NCI-H2227 (cell line): ENCODE data around the gene SLC22A5.
"Not testable (repeated sequence)": the region's sequence is repeated elsewhere in the genome, so short reads cannot be mapped to it uniquely, and the experiment has no call there.

Source experiments
- DNase-seq: peaks from one replicate; lab custom pipeline; 2025; ENCODE audit not compliant: unreplicated experiment; lab: John Stamatoyannopoulos, UW

The SLC22A5 gene

DNA sequence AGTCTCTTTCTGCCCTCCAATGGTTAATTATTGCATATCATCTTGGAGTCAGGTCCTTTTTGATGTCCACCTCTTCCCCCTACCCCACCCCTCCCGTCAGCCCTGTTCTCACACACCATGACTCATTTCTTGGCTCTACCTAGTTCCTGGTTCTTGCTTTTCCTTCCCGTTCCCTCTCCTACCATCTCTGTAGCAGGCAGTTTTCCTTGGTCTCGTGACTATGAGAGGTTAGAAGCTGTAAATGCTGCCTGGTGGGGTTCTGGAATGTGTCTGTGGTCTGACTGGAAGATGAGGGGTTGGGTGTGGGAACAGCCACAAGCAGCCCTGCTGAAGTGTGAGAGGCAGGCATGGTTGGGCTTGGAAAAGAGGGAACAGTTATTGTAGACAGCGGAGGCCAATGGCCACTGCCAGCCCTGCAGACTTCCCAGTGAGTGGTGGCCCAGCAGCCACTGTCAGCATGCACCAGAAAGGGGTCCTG lies 18.2 kb downstream of the SLC22A5 start:
- no peak for DNase-seq

DNA sequence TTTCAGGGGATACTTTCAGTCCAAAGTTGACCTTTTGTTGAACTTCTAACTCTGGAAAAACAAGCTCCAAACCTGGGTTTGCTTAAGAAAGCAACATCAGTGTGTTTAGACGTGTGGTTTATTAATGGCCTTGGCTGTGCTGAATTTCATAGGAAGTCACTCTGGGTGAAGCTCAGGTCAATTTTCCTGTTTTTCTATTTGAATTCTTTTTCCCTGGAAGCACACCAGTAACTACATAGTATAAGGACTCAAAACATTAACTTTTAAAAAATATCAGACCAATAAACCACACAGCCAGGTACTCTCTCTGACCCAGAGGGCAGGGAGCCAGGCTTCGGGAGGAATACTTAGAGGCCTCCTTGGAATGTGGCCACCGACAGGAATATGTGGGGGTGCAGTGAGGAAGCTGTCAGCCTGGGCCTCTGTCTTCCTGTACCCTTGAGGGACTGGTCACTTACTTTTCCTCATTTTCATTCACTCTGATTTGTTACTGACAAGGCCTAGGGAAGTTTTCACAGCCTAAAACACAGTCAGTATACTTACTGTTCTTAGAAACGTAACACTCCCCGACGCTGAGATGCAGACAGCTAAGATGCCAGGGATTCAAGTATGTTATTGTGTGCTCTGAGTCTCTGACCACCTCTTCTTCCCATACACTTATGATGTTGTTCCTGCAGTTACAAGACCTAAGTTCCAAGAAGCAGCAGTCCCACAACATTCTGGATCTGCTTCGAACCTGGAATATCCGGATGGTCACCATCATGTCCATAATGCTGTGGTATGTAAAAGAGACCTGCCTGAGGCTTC lies 18.9 kb downstream of the SLC22A5 start:
- no peak for DNase-seq

DNA sequence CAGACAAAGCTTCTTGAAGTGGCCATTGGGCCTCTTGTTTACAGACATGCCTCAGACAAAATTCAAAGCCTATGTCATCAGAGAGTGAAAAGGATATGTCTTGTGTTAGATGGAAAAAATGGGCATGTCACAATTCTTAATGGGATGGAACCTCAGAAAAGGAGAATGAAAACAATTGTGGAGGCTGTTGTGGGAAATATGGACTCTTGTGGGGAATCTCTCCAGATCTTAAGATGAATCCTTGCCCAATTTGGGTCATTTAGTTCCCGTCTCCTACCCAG lies 19.5 kb downstream of the SLC22A5 start:
- no peak for DNase-seq

DNA sequence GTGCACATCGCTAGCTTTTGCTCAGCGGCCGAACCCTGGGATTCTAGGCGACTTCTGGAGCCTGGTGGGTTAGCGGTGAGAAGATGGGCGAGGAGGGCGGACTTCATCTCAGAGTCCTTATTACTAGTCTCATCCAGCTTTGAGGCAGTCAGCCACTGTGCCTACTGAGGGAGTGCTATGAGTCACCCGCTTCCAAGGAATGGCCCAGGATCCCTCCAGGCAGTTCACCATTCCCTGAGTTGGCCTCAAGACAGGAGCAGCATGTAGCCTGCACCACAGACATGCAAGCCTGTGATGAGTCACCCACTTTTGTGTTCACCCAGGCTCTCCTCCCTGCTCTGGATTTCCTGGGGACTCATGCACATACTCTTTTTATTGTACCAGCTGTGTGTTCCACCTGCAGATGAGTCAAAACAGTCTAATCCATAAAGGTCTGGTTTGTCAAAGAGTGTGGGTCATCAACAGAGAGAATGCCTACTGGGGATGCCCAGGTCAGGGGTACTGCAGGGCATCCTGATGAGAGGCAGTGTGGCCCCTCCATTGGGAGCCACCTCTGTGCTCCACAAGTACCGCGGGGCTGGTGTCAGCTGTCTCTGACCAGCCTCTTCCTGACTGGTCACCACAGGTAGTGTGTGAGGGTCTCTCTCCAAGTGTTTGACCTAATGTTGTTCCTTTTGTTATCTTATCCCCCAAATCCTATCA lies 20.2 kb downstream of the SLC22A5 start:
- no peak for DNase-seq

DNA sequence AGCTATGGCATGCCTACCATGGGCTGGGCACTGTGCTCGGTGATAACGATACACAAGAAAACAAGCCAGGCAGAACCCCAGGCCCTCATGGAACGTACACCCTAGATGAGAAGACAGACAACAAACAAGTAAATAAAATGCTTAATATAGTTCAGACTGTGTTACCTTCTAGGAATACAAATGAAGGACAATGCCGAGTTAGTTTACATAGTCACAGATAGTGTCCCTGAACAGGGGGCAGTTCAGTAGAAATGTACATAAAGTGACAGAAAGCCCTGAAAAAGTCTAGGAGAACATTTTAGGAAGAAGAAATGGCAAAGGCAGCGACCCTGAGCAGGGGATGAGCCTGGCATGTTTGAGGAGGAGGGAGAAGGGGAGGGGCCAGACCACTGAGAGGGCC lies 21.7 kb downstream of the SLC22A5 start:
- DNase-seq, result no peak

DNA sequence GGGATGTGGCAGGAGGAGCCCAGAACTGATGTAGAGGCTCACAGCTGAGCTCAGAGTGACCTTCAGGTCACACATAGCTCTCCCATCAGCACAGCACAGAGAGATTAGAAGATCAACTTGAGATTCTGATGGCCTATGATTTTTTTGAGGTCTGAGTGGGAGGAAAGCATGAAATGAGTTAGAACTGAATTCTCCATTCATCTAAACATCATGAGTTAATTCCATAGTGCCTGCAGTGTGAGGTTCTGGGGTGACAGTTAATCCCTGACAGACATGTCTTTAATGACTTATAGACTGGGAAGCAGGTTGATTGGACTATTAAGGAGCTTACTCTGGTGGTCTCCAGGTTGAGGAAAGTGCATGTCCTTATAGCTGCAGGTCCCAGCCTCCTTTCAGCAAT lies 22.4 kb downstream of the SLC22A5 start:
- no peak for DNase-seq

DNA sequence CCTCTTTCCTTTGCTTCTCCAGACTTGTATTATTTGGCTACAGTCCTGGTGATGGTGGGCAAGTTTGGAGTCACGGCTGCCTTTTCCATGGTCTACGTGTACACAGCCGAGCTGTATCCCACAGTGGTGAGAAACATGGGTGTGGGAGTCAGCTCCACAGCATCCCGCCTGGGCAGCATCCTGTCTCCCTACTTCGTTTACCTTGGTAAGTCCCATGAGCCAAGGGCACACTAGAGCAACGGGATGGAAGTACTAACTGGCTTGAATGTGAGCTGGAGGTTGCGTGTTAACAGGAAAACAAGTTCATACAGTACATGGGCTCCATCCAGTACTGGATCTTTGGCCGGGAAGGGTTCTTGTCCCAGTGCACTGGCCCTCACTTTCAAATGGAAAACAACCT lies 22.9 kb downstream of the SLC22A5 start:
- DNase-seq, result no peak

DNA sequence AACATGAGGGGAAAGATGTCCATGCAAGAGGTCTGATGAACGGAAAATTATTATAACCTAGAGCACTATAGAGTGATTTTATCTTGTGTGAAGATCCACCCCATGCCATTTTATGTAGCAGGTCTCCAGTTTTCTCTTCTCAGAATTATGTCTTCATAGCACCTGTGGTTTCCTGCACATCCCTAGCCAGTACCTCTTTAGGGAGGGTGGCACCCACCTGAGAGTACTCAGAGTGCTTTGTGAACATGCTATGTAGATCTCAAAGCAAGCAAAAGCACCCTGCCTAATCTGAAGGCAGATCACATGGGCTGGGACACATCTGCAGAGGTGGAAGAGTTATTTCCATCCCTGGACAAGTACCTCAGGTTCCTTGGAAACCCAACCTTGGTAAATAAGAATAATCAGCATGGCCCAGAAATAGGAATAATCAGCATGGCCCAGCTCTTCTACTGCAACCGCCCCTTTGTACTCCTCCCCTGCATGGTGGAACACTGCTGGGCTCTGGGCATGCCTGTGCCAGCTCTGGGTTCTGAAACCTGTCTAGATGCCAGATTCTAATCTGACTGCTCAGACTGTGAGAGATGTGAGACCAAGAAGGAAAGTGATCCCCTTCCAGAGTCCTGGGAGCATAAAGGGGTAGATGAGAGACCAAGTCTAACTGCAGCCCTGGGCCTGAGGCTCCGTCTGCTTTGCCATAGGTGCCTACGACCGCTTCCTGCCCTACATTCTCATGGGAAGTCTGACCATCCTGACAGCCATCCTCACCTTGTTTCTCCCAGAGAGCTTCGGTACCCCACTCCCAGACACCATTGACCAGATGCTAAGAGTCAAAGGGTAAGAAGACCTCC lies 23.7 kb downstream of the SLC22A5 start:
- no peak for DNase-seq

DNA sequence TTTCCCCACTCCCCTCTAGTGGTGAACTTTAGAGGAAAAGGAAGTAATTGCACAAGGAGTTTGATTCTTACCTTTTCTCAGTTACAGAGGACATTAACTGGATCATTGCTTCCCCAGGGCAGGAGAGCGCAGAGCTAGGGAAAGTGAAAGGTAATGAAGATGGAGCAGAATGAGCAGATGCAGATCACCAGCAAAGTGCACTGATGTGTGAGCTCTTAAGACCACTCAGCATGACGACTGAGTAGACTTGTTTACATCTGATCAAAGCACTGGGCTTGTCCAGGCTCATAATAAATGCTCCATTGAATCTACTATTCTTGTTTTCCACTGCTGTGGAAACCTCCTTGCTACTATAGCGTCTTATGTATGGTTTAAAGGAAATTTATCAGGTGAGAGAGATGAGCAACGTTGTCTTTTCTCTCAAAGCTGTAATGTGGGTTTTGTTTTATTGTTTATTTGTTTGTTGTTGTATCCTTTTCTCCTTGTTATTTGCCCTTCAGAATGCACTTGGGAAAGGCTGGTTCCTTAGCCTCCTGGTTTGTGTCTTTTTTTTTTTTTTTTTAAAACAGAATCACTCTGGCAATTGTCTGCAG lies 25.3 kb downstream of the SLC22A5 start:
- no peak for DNase-seq

DNA sequence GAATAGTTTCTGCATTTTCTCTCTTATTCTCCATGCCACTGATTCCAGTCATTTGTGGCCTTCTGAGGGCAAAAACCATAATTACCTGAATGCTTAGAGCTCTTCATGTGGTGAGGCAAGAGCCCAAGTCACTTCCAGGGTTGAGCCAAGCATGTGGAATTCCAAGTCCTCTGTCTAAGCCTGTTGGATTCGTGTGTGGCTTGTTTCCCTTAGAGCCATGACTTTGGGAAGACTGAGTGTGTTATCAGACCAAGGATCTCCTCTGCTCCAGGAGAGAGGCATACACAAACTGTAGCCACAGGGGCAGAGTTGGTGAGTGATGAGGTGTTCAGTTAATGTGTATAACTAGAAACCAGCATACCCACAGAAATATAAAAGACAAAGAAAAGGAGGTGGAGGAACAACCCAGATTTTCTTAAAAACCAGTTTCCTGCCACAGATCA lies 27.1 kb downstream of the SLC22A5 start:
- DNase-seq, result no peak

DNA sequence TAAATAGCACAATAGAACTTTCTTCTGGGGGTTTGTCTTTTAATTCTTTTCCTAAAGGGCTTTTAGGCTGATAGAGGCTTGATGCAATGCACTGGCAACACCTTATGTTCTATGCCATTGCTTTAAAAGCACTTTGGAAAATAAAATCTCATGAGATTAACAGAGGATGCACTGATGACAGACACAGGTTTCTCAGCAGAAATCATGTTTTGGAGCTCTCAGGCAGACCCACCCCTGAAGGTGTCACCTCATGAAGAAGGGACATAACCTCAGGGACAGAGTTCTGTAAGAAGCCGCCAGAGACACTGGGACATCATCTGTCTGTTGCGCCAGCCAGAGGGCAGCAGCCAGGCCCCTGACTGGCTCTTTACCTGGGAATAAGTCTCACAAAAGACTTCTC lies 27.7 kb downstream of the SLC22A5 start:
- no peak for DNase-seq

DNA sequence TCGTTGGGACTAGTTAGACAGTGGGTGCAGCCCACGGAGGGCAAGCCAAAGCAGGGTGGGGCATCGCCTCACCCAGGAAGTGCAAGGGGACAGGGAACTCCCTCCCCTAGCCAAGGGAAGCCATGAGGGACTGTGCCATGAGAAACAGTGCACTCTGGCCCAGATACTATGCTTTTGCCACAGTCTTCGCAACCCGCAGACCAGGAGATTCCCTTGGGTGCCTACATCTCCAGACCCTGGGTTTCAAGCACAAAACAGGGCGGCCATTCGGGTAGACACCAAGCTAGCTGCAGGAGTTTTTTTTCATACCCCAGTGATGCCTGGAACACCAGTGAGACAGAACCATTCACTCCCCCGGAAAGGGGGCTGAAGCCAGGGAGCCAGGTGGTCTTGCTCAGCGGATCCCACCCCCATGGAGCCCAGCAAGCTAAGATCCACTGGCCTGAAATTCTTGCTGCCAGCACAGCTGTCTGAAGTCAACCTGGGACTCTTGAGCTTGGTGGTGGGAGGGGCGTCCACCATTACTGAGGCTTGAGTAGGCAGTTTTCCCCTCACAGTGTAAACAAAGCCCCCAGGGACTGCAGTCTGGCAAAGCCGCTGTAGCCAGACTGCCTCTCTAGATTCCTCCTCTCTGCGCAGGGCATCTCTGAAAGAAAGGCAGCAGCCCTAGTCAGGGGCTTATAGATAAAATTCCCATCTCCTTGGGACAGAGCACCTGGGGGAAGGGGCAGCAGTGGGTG lies 28.6 kb downstream of the SLC22A5 start:
- not testable (repeated sequence) for DNase-seq

DNA sequence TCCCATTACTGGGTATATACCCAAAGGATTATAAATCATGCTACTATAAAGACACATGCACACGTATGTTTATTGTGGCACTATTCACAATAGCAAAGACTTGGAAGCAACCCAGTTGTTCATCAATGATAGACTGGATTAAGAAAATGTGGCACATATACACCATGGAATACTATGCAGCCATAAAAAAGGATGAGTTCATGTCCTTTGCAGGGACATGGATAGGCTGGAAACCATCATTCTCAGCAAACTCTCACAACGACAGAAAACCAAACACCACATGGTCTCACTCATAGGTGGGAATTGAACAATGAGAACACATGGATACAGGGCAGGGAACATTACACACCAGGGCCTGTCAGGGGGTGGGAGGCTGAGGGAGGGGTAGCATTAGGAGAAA lies 34.5 kb downstream of the SLC22A5 start:
- DNase-seq, result not testable (repeated sequence)

DNA sequence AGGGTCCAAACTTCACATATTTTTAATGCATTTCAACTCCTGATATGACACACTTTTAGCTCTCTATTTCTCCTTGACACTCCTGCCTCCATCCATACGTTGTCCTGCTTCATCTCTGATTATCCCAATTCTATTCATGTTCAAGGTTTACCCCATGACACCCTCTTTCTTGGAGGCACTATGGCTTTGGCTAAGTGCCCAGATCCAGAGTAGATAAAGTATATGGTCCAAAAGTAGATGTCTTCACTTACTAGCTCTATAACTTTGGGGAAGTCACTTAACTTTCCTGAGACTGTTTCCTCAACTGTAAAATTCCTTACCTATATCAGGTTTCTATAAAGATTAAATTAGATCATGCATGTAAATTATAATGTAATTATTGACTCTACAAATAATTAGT lies 36.1 kb downstream of the SLC22A5 start:
- no peak for DNase-seq

DNA sequence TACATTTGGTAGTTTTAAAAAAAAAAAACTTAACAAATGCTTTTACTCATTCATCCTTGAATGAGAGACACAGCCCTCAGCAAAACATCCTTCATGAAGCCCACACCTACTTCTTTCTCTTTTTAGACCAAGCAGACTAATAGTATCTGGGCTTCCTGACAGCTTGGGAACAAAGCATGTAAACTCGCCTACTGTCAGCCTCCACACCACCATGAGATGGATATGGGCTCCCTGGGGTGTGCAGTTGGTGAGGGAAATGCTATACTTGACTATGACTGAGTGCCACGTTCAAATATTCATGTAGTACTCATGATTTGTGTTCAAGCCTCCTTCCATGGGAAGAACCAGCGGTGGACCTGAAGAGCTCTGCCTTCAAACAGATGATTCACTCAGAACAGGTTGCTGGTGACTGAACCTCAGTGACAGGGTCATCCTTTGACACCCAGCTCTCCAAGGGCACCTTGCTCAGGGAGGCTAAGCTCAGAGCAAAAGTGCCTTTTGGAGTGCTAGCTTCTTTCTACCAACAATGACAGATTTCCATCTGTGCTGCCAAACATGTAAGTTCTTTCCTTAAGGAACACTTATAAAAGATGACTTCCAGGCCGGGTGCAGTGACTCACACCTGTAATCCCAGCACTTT lies 36.8 kb downstream of the SLC22A5 start:
- DNase-seq, result no peak

DNA sequence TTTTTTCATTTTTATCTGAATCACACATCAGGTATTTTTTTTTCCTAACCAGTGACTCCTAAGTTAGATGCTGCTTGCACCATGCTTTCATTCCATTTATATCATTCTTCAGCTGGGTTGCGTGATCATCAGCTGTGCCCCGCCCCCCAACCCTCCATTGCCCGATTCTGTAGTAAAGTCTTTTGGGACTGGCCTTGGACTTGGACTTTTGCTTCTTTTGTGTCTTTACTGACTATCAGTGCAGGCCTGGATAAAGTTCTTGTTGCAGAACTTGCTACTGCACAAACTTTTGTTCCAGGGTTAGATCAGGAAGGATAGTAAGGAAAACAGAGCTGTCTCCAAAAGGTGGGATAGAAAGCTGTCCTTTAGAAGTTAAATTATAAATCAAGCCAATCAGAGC lies 38.5 kb downstream of the SLC22A5 start:
- DNase-seq, result no peak

DNA sequence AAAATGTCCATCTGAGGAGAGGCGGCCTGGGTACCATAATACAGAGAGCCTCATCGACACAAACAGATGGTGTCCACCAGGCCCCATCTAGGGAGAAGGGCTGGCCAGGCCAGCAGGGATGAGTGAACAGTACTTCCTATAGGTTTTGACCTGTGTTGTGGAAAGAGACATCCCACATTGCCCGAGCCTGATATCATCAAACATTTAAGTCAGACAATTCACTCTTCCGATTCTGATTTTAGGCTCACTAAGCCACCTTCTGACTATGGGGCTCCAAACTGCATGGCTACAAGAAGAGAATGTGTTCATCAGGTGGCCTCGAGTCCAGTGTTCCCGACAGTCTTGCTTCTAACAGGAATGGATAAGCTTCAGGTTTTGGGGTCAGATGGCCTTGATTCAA lies 38.9 kb downstream of the SLC22A5 start:
- DNase-seq, result no peak

DNA sequence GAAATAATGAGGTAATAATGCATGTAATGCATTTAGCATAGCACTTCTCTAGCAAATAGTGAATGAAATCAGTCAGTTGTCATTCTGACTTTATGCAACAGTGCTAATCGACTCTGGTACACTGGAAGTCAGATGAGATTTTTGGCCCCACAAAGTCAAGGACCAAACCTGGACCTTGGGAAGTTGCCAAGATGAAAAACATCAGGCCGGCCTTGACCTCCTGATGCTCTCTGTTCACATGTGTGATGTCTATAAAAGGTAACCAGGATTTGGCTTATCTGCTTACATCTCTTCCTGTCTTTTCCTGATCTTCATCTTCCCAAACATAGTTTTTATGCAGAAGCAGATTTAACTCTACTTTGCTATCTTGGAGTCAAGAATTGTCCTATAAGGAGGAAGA lies 39.5 kb downstream of the SLC22A5 start:
- DNase-seq, result no peak

DNA sequence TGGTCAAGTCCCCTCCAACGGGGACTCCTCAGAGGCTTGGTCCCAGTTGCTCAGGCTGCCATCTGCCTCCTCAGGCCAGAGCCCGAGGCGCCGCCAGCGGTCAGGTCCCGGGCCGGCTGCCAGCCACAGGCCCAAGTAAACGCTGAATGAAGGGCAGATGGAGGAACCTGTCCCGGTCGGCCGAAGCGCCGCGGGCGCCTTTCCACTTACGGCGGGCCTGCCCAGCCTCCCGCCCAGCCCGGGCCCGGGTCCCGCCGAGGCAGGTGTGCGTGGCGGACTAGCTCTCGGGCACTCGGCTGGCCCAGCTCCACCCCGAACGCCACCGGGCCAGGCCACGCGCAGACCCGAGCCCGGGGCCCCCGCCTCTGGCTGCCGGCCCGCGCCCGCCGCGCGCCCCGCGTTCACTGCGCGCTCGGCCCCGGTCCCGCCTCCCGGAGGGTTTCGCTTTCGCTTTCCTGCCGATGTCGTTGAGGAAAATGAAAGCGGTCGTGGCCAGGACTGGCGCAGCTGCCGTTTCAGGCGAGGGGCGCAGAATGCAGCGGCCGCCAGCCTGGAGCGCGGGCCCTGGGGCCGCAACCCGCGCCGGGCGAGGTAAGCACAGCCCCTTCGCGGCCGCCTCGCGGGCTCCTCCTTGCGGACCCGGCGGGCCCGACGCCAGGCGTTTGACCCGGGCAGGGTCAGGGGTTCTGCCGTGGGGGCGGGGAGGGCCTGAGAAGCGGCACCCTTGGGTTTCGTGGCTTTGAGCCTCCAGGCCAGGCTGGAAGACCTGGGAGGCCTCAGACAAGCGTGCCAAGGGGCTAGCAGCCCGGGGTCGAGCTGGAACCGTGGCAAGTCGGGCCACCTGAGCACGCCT lies 41.2 kb downstream of the SLC22A5 start:
- peak; percentile 80 for DNase-seq
